ENCODE data around the gene SULT2B1.

Gene SULT2B1

GRCh38 chr19:48603850-48604249, 51.9 kb downstream of the SULT2B1 start:
- DNase-seq: no peak

- no peak for DNase-seq
Measured at GRCh38 chr19:48606463-48607358, 54.7 kb downstream of the SULT2B1 start, which contains the start of gene SPACA4. SPACA4 (plus strand) TSS chr19:48606742; CDS start chr19:48606979, 237 bp downstream.

- DNase-seq: no peak
Measured at GRCh38 chr19:48607359-48607755, 55.4 kb downstream of the SULT2B1 start.

GRCh38 chr19:48608798-48609263, 56.9 kb downstream of the SULT2B1 start:
- DNase-seq: no peak

GRCh38 chr19:48609571-48610108, 57.7 kb downstream of the SULT2B1 start:
- no peak for DNase-seq

GRCh38 chr19:48611872-48612271, 59.9 kb downstream of the SULT2B1 start:
- DNase-seq: no peak

GRCh38 chr19:48613024-48613851, 61.3 kb downstream of the SULT2B1 start:
- DNase-seq: no peak

- no peak for DNase-seq
Measured at GRCh38 chr19:48613852-48614435, 62.0 kb downstream of the SULT2B1 start.

- no peak for DNase-seq
Measured at GRCh38 chr19:48614436-48615230, 62.7 kb downstream of the SULT2B1 start, which contains the start of gene FAM83E. FAM83E (minus strand) TSS chr19:48615076; CDS start chr19:48613372, 1,704 bp downstream.

- no peak for DNase-seq
Measured at GRCh38 chr19:48615231-48616040, 63.5 kb downstream of the SULT2B1 start.

GRCh38 chr19:48616041-48616436, 64.1 kb downstream of the SULT2B1 start:
- DNase-seq: no peak

GRCh38 chr19:48616491-48617056, 64.6 kb downstream of the SULT2B1 start:
- no peak for DNase-seq

- no peak for DNase-seq
Measured at GRCh38 chr19:48617146-48617937, 65.4 kb downstream of the SULT2B1 start.

GRCh38 chr19:48618278-48618915, 66.4 kb downstream of the SULT2B1 start:
- no peak for DNase-seq

GRCh38 chr19:48618916-48619691, 67.1 kb downstream of the SULT2B1 start, which contains the start of the genes RPL18 and SPHK2:
RPL18 (minus strand) TSS chr19:48619178; CDS start chr19:48619143, 35 bp downstream.
SPHK2 (plus strand) TSS chr19:48619506; CDS start chr19:48620515, 1,009 bp downstream.
- DNase-seq: peak; percentile 97

- DNase-seq: no peak
Measured at GRCh38 chr19:48619692-48620585, 68.0 kb downstream of the SULT2B1 start.

GRCh38 chr19:48623556-48624066, 71.6 kb downstream of the SULT2B1 start:
- no peak for DNase-seq

Measured in NCI-H2081 treated with DMSO at 0.1 percent for 48 hours (cell line).